GM18517 (cell line): Measurements from ENCODE around the gene RIN1.

Source experiments
- ATAC-seq: cut with Tn5 transposase; IDR thresholded peaks from one replicate; pipeline ENCODE4 v1.9.1; 2021; ENCODE audit warnings: mild to moderate bottlenecking, moderate library complexity; ENCODE audit not compliant: unreplicated experiment

The RIN1 gene

GRCh38 chr11:66335531-66336233, 552 bp downstream of the RIN1 start:
- ATAC-seq = no peak

DNA sequence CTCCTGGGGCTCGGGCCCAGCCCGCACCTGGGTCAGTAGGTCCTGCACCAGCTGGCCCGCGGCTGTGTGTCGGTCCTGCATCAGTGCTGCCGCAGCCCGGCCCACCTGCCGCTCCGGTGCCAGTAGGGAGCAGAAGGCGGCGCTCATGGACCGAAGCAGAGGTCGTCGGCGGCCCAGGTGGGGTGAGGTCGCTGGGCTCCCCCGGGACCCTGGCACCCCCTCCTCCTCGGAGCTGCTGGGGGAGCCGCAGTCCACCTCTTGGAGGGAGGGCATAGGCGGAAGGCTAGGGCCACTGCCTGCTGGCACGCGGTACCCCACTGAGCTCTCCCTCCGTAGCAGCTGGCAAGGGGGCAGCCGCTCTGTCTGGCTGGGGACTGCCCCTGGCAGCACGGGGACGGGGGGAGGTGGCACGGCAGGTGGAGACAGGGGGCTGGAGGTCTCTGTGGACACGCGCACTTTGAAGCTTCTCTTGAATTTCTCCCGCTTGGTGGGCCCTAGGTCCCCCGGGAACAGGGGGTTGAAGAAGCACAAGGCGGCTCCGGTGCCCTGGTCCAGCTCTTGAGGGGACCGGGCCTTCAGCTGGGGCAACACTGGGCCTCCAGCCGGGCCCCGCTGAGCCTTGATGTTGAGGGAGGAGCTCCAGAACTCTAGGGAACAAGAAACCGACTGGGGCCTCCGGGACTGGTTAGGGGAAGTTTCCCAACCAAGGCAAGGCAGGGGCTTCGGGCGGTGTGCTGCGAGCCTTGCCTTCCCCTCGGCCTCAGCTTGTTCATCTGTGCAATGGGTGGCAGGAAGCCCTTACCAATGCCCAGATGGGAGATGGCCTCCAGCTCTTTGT, 1.4 kb downstream of the RIN1 start:
- no peak for ATAC-seq

DNA sequence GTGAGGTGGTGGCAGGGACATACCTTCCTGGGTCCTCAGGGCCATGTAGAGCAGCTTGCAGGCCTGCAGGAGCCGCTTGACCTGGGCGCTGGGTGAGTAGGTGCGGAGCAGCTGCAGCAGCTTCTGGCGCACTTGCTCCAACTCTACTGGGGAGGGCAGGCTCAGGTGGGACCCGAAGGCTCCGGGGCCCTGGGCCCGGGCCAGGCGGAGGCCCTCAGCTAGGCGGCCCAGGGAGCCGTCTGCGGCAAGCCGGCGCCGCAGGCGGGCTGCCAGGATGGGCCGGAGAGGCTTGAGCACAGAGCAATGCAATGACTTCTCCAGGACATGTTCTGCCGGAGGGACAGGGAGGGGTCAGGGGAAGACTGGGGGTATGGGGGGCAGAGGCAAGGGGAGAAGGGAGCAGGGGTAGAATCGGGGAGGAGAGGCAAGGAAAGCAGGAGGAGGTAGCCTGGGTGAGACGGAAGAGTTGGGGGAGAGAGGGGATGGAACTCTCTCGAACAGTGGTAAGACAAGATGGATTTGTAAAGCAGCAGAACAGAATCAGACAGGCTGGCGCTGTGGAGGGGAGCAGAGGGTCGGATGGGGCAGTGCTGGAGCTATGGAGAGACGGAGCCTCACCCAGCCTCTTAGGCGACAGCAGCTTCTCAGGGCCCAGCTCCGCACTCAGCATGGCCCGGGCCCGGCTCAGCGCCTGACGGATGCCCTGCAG, 2.2 kb downstream of the RIN1 start:
- ATAC-seq = no peak

- ATAC-seq = no peak
These were observed 2.9 kb downstream of the RIN1 start for GRCh38 chr11:66333220-66333877.

DNA sequence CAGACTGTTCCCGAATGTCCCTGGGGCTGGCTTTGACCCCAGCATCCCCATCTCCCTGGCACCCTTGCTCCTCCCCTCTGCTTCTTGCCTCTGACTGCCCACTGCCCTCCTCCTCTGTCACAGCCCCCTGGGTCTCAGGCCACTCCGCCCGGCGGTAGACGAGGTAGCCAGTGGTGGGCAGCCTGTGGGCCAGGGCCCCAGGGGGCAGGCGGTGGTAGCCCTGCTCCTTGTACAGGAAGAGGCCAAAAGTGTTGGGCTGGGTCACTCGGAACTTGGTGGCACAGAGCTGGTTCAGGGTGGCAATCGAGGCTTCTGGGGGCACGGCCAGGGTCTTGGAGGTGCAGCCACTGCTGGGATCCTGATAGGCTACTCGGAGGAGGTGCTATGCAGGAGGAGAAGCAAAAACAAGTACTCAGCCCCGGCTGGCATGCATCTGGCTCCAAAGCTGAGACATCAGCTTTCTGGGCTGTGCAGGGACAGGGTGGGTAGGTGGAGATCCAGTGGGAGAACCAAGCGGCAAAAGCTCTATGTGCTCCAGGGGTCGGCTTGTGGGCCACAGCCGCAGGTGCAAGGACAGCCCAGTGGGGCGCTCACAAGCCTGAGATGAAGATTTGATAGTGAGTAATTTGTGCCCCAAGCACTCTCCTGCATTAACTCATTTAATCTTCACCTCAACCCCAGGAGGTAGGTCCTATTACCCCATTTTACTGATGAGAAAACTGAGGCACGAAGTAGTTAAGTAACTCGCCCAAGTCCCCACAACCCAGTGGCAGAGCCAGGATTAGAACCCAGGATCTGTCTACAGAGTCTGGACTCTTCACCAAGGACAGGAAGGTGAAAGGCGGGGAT, 3.6 kb downstream of the RIN1 start:
- ATAC-seq = no peak

- no peak for ATAC-seq
These were observed 4.5 kb downstream of the RIN1 start for GRCh38 chr11:66331542-66332370.

DNA sequence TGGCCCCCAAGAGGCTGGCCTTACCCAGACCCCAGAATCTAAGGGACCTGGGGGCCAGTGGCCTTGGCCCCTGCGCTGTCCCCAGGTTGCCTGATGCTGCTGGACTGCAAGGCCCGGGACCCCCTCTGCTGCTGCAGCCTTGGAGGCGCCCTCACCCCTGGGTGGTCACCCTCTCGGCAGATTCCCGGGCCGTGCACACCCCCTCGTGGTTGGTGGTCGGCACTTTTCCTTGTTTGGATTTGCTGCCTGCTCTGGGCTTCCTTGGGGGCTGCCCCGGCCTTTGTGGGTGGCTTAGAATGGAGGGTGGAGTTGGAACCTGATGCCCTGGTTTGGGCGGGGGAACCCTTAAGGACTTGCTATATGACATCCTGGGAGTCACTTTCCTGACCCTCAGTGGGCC, 5.3 kb downstream of the RIN1 start:
- ATAC-seq = no peak

- no peak for ATAC-seq
These were observed 7.0 kb downstream of the RIN1 start for GRCh38 chr11:66329165-66329673.

GRCh38 chr11:66328302-66329144, 7.7 kb downstream of the RIN1 start:
- no peak for ATAC-seq

DNA sequence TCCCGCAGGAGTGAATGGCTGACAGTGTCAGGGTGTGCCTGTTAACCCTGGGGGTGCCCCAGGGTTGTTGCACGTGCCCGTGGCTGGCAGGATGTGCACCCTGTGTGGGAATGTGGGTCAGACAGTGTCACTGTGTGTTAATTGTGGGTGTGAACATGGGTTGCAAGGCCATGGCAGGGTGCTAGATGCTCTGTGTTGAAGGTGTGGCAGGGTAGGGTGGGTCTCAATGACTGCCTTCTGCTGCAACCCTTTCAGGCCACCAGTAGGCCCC, 8.3 kb downstream of the RIN1 start:
- no peak for ATAC-seq

DNA sequence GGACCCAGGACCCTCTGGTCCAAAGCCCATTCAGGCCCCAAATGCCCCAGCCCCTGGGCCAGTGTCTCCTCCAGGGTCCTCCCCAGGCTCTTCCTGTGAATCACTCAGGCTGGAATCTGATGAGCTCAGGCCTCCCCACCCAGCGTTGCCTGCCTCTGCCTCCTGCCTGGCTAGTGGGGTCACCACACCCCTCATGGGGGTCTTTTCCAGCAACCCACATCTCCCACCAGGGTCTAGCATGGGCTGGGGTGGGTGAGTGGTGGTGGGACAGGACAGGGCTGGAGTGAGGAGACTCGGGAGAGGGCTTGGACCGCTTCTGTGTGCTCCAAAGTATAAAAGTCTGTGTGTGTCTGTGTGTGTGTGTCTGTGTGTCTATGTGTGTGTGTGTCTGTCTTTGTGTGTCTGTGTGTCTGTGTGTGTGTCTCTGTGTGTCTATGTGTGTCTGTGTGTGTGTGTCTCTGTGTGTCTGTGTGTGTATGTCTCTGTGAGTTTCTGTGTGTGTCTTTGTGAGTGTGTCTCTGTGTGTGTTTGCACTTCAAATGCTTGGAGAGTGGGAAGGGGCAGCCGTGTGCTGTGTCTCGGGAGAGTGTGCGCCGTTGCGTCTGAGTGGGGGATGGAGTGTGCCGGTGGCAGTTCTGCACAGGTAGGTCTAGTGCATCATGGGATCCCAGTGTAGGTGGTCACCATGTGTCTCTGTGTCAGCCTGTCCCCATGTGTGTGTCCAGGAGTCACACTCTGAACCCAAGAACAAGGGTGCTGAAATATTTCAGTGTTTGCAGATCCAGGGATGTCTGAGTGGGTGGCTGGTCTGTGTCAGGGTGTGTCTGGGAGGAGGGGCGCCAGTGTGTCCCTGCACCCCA, 8.8 kb downstream of the RIN1 start:
- no peak for ATAC-seq

GRCh38 chr11:66326261-66327111, 9.7 kb downstream of the RIN1 start:
- no peak for ATAC-seq

DNA sequence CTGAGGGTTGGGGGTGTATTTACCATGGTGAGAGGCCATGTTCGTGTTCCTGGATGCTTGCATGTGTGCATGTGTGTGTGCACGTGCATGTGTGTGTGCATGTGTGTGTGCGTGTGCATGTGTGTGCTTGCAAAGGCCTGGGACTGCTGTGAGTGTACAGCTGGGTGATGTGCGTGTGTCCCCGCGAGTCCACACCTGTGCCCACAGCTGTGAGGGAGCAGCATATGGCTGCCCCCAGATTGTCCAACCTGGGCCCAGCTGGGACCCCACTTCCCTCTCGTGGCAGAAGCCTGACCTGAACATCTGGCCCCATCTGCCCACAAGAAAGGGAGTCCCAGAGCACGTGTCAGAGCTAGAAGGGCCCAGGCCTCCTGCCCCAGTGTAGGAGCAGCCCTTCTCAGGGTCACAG, 11.0 kb downstream of the RIN1 start:
- no peak for ATAC-seq

GRCh38 chr11:66324664-66325063, 11.6 kb downstream of the RIN1 start:
- ATAC-seq = no peak

- no peak for ATAC-seq
These were observed 12.6 kb downstream of the RIN1 start for GRCh38 chr11:66323684-66324083.

GRCh38 chr11:66322732-66323427, 13.4 kb downstream of the RIN1 start:
- ATAC-seq = no peak
